Stromal cell of bone marrow (primary cell): ENCODE data around the gene PICALM.
"Not testable (repeated sequence)": the region's sequence is repeated elsewhere in the genome, so short reads cannot be mapped to it uniquely, and the experiment has no call there.

Experiments
- DNase-seq: peaks from one replicate; pipeline ENCODE4 v3.0.0-alpha.2; 2012; ENCODE audit warnings: low read depth

The PICALM gene

DNA sequence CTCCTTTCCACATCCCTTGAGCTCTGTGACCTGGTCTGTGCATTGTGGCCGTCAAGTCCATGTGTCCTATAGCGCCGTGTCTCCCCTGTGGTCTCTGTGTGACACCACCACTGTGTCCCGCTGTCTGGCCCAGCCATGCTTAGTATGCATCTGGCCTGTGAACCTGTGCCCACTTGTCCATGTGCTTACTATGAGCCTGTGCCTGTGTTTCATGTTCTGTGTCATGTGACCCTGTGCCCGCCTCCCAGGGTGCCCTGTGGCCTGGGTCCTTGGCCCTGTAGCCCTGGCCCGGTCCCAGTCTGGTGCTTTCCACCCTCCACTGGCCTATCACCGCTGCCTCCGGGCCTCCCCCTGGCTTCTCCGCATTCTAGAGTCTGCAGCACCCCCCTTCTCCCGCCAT lies 133.1 kb downstream of the PICALM start:
- no peak for DNase-seq

- DNase-seq: no peak
Observed at GRCh38 chr11:85934596-85935169, 134.2 kb downstream of the PICALM start.

DNA sequence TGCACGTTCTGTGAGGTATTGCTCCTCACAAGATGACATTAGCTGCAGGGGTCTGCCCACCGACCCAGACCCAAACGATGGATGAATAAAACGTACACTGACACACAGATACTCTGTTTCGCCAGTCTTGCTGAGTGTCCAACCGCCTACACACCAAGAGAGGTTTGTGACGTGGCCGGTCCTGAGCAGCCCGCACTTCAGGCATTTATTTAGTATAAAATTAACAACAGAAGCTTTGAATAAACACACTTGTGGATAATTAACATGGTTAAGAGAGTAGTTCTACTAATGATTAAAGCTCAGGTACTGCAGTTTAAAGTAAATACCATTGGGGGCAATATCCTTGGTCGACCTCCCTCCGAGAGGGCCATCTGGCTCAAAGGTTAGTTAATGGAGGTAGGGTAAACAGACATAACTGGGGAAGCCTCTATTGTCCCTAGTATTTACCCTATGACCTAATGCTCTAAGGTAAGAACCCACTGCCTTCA lies 138.0 kb downstream of the PICALM start:
- DNase-seq: no peak

DNA sequence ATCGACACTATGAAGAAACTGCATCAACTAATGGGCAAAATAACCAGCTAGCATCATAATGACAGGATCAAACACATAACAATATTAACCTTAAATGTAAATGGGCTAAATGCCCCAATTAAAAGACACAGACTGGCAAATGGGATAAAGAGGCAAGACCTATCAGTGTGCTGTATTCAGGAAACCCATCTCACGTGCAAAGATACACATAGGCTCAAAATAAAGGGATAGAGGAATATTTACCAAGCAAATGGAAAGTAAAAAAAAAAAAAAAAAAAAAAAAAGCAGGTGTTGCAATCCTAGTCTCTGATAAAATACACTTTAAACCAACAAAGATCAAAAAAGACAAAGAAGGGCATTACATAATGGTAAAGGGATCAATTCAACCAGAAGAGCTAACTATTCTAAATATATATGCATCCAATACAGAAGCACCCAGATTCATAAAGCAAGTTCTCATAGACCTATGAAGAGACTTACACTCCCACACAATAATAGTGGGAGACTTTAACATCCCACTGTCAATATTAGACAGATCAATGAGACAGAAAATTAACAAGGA lies 142.2 kb downstream of the PICALM start:
- DNase-seq: not testable (repeated sequence)

GRCh38 chr11:85923455-85923854 lies 145.4 kb downstream of the PICALM start:
- DNase-seq: no peak

- no peak for DNase-seq
Observed at GRCh38 chr11:85922367-85922766, 146.5 kb downstream of the PICALM start.

DNA sequence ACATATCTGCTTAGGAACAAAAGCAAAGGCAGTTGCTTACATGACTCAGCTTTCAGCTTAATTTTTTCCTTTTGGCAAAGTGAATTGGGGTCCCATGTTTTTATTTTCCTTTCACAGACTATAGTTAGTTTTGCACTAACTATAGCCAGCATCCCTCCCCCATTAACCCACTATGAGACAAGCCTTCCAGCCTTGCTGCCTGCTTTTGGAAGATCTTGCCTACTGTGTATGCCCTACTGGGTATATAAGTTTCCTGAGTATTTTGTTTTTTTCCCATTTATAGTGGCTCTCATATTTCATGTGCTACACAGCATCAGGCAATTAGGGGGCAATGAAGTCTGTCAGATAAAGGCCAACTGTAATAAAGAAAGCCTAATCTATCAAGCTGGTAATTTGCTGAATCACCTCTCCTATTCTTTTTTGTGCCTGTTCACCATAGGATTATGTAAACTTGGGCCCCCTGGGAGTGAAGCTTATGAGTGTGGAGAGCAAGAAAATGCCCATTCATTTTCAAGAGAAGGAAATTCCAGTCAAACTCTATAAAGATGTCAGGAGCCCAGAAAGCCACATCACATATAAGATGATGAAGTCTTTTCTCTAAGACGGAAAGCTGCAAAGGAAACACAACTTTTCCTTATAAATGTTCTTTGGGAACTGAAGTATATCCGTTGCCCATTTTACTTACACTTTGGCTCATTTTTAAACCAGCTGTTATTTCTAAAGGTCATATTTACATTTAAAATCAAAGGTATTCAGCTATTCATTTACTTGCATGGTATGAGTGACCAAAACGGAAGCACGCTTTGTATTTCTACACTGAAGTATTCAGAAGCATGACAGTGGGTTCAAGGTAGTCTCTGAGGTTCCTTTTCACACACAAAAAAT lies 149.7 kb downstream of the PICALM start:
- peak; percentile 72 for DNase-seq

GRCh38 chr11:85914425-85914824 lies 154.5 kb downstream of the PICALM start:
- no peak for DNase-seq

GRCh38 chr11:85913513-85913912 lies 155.4 kb downstream of the PICALM start:
- DNase-seq: no peak

- DNase-seq: no peak
Observed at GRCh38 chr11:85912414-85912813, 156.5 kb downstream of the PICALM start.
